GM19193 (cell line): ENCODE data around the gene ZNF804B.

ENCODE experiments used
- POLR2A ChIP-seq: IDR thresholded peaks from 4 replicates; pipeline ENCODE4 v1.6.1; 2011; ENCODE audit not compliant: insufficient read depth, insufficient read length; ENCODE audit errors: extremely low read depth

The ZNF804B gene

GRCh38 chr7:88792361-88792760 is 32.9 kb downstream of the ZNF804B start:
- TF ChIP-seq POLR2A = no peak

GRCh38 chr7:88795553-88795952 is 36.1 kb downstream of the ZNF804B start, which contains the start of gene TEX47:
TSS of gene TEX47 (minus strand) at chr7:88795737. CDS start at chr7:88794942, 795 bp downstream.
- TF ChIP-seq POLR2A = no peak

- TF ChIP-seq POLR2A = no peak
Observed at GRCh38 chr7:88801046-88801445, 41.5 kb downstream of the ZNF804B start.

- no peak for TF ChIP-seq POLR2A
Observed at GRCh38 chr7:88806280-88807037, 47.0 kb downstream of the ZNF804B start.

- no peak for TF ChIP-seq POLR2A
Observed at GRCh38 chr7:88818552-88818951, 59.1 kb downstream of the ZNF804B start.

GRCh38 chr7:88826222-88826621 is 66.7 kb downstream of the ZNF804B start:
- TF ChIP-seq POLR2A = no peak

GRCh38 chr7:88835147-88835728 is 75.7 kb downstream of the ZNF804B start:
- no peak for TF ChIP-seq POLR2A

GRCh38 chr7:88842201-88842600 is 82.7 kb downstream of the ZNF804B start:
- no peak for TF ChIP-seq POLR2A

GRCh38 chr7:88845091-88845490 is 85.6 kb downstream of the ZNF804B start:
- no peak for TF ChIP-seq POLR2A

- no peak for TF ChIP-seq POLR2A
Observed at GRCh38 chr7:88851220-88851619, 91.7 kb downstream of the ZNF804B start.

GRCh38 chr7:88859288-88859687 is 99.8 kb downstream of the ZNF804B start:
- TF ChIP-seq POLR2A = no peak

GRCh38 chr7:88866265-88866863 is 106.9 kb downstream of the ZNF804B start:
- TF ChIP-seq POLR2A = no peak

- TF ChIP-seq POLR2A = no peak
Observed at GRCh38 chr7:88867158-88867557, 107.7 kb downstream of the ZNF804B start.

GRCh38 chr7:88868456-88868855 is 109.0 kb downstream of the ZNF804B start:
- TF ChIP-seq POLR2A = no peak

- no peak for TF ChIP-seq POLR2A
Observed at GRCh38 chr7:88881136-88881535, 121.6 kb downstream of the ZNF804B start.

- TF ChIP-seq POLR2A = no peak
Observed at GRCh38 chr7:88885131-88885530, 125.6 kb downstream of the ZNF804B start.
